ENCODE data around the gene GTF3C5. TPM values are rescaled to one million over a fixed set of nuclear protein-coding genes. Genes with fewer than 3 reads are reported as not detected.
A peak's percentile ranks its signal among the peaks of the same experiment; 100 is the strongest.

Gene GTF3C5
- total RNA-seq, 2 experiments from 2014 or later: 81.3 to 84.5 TPM

Small RNA genes within 50 kb of the gene (microRNA-seq; reads per million reads assigned to microRNA genes)
- gene MIR6877 (ENCODE audit: borderline replicate concordance): 9.2 reads per million, percentile 28 among the genes with 10 or more reads in this experiment

Other genes starting within 250 kb of the GTF3C5 start
- under 1 TPM in 1 of 2 experiments, not detected in 1; 0.21 TPM for gene AK8, start 152.7 kb upstream of the GTF3C5 start, total RNA-seq
- 1 to 10 TPM; 2.7 to 4.4 TPM for gene SPACA9, start 152.1 kb upstream of the GTF3C5 start, total RNA-seq
- gene TSC1, start 86.4 kb upstream of the GTF3C5 start, total RNA-seq: 10 to 100 TPM; 23.9 to 28.6 TPM
- under 1 TPM in 1 of 2 experiments, not detected in 1; 0.19 TPM for gene GFI1B, start 52.3 kb upstream of the GTF3C5 start, total RNA-seq
- 1 to 10 TPM in 1 of 2 experiments, under 1 TPM in 1; 0.98 to 1.2 TPM for gene CEL, start 31.0 kb downstream of the GTF3C5 start, total RNA-seq
- gene RALGDS, start 90.2 kb downstream of the GTF3C5 start, total RNA-seq: 10 to 100 TPM; 65.1 to 78.6 TPM
- 1 to 10 TPM; 3.8 to 4.8 TPM for gene GBGT1, start 132.9 kb downstream of the GTF3C5 start, total RNA-seq
- not detected for gene OBP2B, start 178.3 kb downstream of the GTF3C5 start, total RNA-seq
- gene ABO, start 244.2 kb downstream of the GTF3C5 start, total RNA-seq: under 1 TPM in 1 of 2 experiments, not detected in 1; 0.09 TPM

Data from activated CD4-positive, alpha-beta T cell treated with anti-CD3 and anti-CD28 coated beads for 36 hours (primary cell).